ENCODE measurements around the gene PBX3. TPM values are rescaled to one million over a fixed set of nuclear protein-coding genes. Genes with fewer than 3 reads are reported as not detected.
"Not testable (repeated sequence)": the region's sequence is repeated elsewhere in the genome, so short reads cannot be mapped to it uniquely, and the experiment has no call there.

Gene PBX3
- total RNA-seq, 1 donor = 62.4 TPM

DNA sequence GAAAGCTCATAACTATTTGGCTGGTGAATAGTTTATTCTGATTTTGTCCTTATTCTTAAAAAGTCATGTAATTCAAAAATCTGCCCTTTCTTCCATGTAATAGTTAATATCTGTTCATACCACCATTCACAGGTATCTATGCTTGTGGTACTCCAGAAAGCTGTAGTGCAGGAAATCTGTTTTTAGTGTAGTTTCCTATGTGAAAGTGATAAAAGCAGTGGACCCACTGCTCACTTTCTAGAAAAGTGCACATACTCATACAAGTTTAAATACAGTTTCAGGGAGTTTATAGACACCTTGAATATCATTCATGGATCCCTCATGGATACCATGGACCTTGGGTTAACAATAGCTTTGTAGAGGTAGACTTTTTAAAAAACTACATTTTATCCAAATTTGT is 20.2 kb downstream of the PBX3 start:
- no peak for DNase-seq (ENCODE audit: low read depth)
- H3K4me3 ChIP-seq (ENCODE audit: low read depth, low read length) = no peak overlapping the region
- TF ChIP-seq, protein P1, sequence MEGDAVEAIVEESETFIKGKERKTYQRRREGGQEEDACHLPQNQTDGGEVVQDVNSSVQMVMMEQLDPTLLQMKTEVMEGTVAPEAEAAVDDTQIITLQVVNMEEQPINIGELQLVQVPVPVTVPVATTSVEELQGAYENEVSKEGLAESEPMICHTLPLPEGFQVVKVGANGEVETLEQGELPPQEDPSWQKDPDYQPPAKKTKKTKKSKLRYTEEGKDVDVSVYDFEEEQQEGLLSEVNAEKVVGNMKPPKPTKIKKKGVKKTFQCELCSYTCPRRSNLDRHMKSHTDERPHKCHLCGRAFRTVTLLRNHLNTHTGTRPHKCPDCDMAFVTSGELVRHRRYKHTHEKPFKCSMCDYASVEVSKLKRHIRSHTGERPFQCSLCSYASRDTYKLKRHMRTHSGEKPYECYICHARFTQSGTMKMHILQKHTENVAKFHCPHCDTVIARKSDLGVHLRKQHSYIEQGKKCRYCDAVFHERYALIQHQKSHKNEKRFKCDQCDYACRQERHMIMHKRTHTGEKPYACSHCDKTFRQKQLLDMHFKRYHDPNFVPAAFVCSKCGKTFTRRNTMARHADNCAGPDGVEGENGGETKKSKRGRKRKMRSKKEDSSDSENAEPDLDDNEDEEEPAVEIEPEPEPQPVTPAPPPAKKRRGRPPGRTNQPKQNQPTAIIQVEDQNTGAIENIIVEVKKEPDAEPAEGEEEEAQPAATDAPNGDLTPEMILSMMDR (IDR thresholded peaks at IDR 0.05; ENCODE audit: insufficient read depth, low read length) = no peak

DNA sequence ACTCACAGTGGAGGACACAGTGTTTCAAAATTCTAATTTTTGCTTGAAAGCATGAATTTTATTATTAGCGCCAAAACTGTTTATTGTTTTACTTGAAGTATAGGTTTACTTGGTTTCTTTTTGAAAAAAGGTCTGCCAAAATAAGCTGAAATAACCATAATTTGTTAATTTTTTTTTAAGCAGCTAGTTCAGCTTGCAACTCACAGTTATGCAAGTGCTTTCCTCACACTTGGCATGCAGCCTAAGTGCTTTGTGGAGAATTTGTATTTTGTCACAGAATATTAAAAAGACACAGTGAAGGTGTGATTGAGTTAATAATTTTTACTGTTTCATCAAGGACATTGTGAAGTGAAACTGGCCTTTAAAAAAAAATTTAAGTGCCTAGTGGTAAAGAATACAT is 21.6 kb downstream of the PBX3 start:
- H3K4me3 ChIP-seq (ENCODE audit: low read depth, low read length) = no peak overlapping the region
- no peak for DNase-seq (ENCODE audit: low read depth)
- TF ChIP-seq, protein P1 (IDR thresholded peaks at IDR 0.05; ENCODE audit: insufficient read depth, low read length) = no peak

DNA sequence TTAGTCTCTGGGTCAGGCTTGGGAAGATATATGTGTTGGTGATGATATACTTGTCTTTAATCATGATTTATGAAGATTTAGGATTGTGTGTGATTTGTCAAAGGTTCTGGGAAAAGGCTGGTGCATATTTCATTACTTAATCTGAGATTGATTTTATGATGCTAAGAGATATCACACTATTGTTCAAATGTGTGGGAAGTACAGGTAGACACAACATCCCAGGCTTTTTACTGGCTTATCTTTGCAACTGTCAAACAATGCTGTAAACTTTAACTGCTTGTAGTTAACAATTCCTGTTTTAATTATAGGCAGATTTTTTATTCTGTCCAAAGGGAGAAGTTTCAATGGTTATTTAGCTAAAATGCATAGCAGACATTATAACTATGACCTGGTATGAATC is 23.9 kb downstream of the PBX3 start:
- no peak for DNase-seq (ENCODE audit: low read depth)
- no peak overlapping the region for H3K4me3 ChIP-seq (ENCODE audit: low read depth, low read length)
- TF ChIP-seq, protein P1 (IDR thresholded peaks at IDR 0.05; ENCODE audit: insufficient read depth, low read length) = no peak

DNA sequence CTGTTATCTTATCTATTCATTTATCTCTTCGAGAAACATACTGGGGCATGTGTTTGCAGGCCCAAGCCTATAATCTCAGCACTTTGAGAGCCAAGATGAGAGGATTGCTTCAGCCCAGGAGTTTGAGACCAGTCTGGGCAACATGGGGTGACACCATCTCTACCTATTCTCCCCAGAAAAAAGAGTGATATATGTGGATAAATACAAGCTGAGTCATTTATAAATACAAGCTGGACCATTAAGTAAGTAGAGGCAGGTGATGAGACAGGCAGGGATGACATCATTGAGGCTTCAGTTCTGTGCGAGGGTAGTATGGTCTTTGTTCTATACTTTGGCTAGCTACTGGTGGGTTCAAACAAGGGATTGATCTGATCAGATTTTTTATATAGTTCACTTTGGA is 25.6 kb downstream of the PBX3 start:
- TF ChIP-seq, protein P1 (IDR thresholded peaks at IDR 0.05; ENCODE audit: insufficient read depth, low read length) = no peak
- no peak overlapping the region for H3K4me3 ChIP-seq (ENCODE audit: low read depth, low read length)
- no peak for DNase-seq (ENCODE audit: low read depth)

DNA sequence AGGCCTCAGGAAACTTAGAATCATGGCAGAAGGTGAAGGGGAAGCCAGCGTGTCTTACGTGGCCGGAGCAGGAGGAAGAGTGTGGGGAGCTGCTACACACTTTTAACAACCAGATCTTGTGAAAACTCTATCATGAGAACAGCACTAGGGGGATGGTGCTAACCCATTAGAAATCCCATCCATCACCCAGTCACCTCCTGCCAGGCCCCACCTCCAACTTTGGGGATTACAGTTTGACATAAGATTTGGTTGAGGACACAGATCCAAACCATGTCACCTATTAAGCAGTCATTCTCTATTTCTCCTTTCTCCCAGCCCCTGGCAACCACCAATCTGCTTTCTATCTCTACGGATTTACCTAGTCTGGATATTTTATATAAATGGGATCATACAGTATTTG is 26.9 kb downstream of the PBX3 start:
- TF ChIP-seq, protein P1 (IDR thresholded peaks at IDR 0.05; ENCODE audit: insufficient read depth, low read length) = no peak
- H3K4me3 ChIP-seq (ENCODE audit: low read depth, low read length) = no peak overlapping the region
- no peak for DNase-seq (ENCODE audit: low read depth)

DNA sequence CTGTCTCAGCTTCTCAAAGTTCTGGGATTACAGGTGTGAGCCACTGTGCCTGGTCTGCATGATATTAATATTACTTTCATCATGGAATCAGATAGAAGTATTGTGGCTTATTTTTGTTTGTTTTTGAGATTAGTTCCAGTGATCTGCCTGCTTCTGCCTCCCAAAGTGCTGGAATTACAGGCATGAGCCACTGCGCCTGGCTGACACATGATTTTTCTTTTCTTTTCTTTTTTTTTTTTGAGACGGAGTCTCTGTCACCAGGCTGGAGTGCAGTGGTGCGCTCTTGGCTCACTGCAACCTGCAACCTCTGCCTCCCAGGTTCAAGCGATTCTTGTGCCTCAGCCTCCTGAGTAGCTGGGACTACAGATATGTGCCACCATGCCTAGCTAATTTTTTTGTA is 29.6 kb downstream of the PBX3 start:
- not testable (repeated sequence) for H3K4me3 ChIP-seq (ENCODE audit: low read depth, low read length); DNase-seq (ENCODE audit: low read depth)

DNA sequence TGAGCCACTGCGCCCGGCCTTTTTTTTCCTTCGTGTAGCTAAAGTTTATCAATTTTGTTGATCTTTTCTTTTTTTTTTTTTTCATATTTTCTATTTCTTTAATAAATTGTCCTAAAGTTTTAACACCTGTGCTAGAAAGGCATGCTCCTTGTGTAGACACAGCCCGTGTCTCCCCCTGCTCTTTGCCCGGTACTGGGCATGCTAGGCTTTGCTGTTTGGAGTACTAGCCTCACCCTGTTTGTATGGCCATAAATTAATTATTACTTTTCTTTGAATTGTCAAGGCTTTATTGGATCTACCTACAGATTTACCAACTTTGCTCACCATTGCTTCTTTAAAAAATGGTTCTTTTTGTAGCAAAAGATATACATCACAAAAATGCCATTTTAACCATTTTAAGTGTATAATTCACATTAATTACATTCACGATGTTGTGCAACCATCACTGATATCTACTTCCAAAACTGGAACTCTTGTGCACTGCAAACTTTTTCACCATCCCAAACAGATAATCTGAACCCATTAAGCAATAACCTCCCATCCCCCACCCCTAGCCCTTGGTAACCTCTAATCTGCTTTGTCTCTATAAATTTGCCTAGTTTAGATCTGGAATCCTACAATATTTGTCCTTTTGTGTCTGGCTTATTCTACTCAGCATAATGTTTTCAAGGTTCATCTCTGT is 31.5 kb downstream of the PBX3 start:
- not testable (repeated sequence) for DNase-seq (ENCODE audit: low read depth); H3K4me3 ChIP-seq (ENCODE audit: low read depth, low read length)

DNA sequence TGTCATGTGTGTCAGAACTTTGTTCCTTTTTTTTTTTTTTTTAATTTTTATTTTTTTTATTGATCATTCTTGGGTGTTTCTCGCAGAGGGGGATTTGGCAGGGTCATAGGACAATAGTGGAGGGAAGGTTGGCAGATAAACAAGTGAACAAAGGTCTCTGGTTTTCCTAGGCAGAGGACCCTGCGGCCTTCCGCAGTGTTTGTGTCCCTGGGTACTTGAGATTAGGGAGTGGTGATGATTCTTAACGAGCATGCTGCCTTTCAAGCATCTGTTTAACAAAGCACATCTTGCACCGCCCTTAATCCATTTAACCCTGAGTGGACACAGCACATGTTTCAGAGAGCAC is 32.0 kb downstream of the PBX3 start:
- not testable (repeated sequence) for H3K4me3 ChIP-seq (ENCODE audit: low read depth, low read length); DNase-seq (ENCODE audit: low read depth)
